Gastrocnemius medialis (tissue), 4 donors: Measurements from ENCODE around the gene NOXA1. TPM values are rescaled to one million over a fixed set of nuclear protein-coding genes. Genes with fewer than 3 reads are reported as not detected.

Source experiments
- ATAC-seq, 2 donors: fragments of 150-250 bp; one replicate each; pipeline ENCODE4 v1.9.1; 2016
- DNase-seq, 2 donors: peaks; one replicate each; pipeline ENCODE4 v3.0.0-alpha.2; 2019
- H3K27ac ChIP-seq, 4 donors: fragments of 200-600 bp; sonication (generic); 1 replicate in 1 of 4; 2 replicates in 3 of 4; pipeline ENCODE4 v1.5.1; 2016 to 2018; ENCODE audit warnings: mild to moderate bottlenecking in 2 of 4, moderate library complexity in 1 of 4
- H3K27me3 ChIP-seq, 3 donors: fragments of 200-600 bp; sonication (generic) in 2 of 3; 1 replicate in 1 of 3; 2 replicates in 2 of 3; pipeline versions ENCODE4 v1.5.1 to v1.6.0; 2016 to 2019; ENCODE audit warnings: mild to moderate bottlenecking in 1 of 3, moderate library complexity in 1 of 3
- H3K36me3 ChIP-seq, 2 donors: fragments of 200-600 bp; sonication (generic) in 1 of 2; one replicate each; pipeline ENCODE4 v1.5.1; 2017 to 2018
- H3K4me1 ChIP-seq, 2 donors: fragments of 200-600 bp; sonication (generic) in 1 of 2; one replicate each; pipeline ENCODE4 v1.5.1; 2016 to 2017; ENCODE audit warnings: mild to moderate bottlenecking in 2 of 2
- H3K4me3 ChIP-seq, 4 donors: fragments of 200-600 bp; sonication (generic) in 3 of 4; 1 replicate in 1 of 4; 2 replicates in 3 of 4; pipeline ENCODE4 v1.5.1; 2016 to 2019; ENCODE audit warnings: mild to moderate bottlenecking in 2 of 4
- H3K9me3 ChIP-seq, 3 donors: fragments of 200-600 bp; sonication (generic) in 2 of 3; 1 replicate in 1 of 3; 2 replicates in 2 of 3; pipeline ENCODE4 v1.5.1; 2016 to 2019
- POLR2A ChIP-seq, 2 donors: fragments of 450-650 bp; IDR thresholded peaks; one replicate each; pipeline ENCODE4 v1.6.1; 2017; ENCODE audit warnings: antibody characterized with exemption in 2 of 2, mild to moderate bottlenecking in 2 of 2, moderate library complexity in 2 of 2
- in situ Hi-C, 4 donors: fragments of 200-750 bp; cut with MboI; loops; one replicate each; pipeline versions ENCODE4 v1.15.0 to v1.8.0; 2017; ENCODE audit warnings: low sequenced_read_pairs in 4 of 4
- intact Hi-C: fragments of 100-400 bp; cut with DNase I; formaldehyde crosslinking; loops from one replicate; pipeline ENCODE4 v1.15.1; 2023; ENCODE audit warnings: low total_unique reads
- total RNA-seq, 4 donors: library from RNA; depleted of rRNA; stranded (reverse); fragments of >200 nt; gene quantifications; one replicate each; pipeline versions ENCODE4 v1.1.0 to v1.2.3, GENCODE V29; 2016
- TF ChIP-seq, protein P1 (sequence below), 5 experiments: fragments of 450-650 bp in 3 of 5; fragments of 200-600 bp in 2 of 5; sonication (generic) in 2 of 5; IDR thresholded peaks in 4 of 5; conservative IDR thresholded peaks in 1 of 5; 1 replicate in 4 of 5; 2 replicates in 1 of 5; pipeline ENCODE4 v1.5.1; 2016 to 2019; ENCODE audit warnings: antibody characterized with exemption in 5 of 5, mild to moderate bottlenecking in 3 of 5, moderate library complexity in 3 of 5

NOXA1 gene
- total RNA-seq, 4 donors from 2014 or later: 0.41 to 2.5 (median 1.8) TPM

DNA sequence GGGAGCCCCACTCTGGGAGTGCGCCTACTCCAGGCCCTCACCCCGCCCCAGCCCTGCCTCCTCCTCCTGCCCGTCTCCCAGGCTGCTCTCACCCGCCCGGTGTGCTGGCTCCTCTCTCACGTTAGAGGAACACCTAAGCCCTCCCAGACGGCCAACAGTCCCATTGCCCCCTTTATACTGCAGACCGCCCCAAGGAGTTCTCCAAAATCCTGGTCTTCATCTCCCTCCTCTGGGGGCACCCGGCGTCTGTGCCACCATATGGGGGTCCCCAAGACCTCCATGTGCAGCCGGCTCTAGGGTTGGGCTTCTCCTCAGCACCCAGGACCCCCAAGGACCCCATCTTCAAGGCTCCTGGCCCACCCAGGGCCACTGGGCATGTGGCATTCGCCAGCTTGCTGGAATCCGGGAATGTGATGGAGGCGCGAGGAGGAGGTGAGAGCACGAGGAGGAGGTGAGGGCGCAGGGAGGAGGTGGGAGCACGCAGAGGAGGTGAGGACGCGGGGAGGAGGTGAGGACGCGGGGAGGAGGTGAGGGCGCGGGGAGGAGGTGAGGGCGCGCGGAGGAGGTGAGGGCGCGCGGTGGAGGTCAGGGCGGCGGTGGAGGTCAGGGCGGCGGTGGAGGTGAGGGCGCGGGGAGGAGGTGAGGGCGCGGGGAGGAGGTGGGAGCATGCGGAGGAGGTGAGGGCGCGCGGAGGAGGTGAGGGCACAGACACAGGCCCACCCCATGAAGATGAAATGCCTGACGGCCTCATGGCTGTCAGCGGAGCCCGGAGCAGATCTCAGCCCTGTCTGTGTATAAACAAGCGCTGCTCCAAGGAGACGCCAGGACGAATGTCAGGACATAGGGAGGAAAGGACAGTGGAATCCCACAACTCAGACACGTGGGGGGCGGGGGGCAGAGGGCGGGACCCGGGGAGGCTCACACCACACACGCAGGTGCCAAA is 41.4 kb upstream of the NOXA1 start:
- H3K36me3 ChIP-seq: no peaks in the 10 kb centered on the region
- DNase-seq (no peak), ATAC-seq (no peak)
- no peaks in the 10 kb centered on the region for H3K9me3 ChIP-seq
- TF ChIP-seq, protein P1, sequence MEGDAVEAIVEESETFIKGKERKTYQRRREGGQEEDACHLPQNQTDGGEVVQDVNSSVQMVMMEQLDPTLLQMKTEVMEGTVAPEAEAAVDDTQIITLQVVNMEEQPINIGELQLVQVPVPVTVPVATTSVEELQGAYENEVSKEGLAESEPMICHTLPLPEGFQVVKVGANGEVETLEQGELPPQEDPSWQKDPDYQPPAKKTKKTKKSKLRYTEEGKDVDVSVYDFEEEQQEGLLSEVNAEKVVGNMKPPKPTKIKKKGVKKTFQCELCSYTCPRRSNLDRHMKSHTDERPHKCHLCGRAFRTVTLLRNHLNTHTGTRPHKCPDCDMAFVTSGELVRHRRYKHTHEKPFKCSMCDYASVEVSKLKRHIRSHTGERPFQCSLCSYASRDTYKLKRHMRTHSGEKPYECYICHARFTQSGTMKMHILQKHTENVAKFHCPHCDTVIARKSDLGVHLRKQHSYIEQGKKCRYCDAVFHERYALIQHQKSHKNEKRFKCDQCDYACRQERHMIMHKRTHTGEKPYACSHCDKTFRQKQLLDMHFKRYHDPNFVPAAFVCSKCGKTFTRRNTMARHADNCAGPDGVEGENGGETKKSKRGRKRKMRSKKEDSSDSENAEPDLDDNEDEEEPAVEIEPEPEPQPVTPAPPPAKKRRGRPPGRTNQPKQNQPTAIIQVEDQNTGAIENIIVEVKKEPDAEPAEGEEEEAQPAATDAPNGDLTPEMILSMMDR (IDR thresholded peaks at IDR 0.05 in 4 of 5, conservative IDR thresholded peaks at IDR 0.05 in 1 of 5): no peak
- no peak for TF ChIP-seq POLR2A (IDR thresholded peaks at IDR 0.05)
- no peak overlapping the region for H3K27ac ChIP-seq
- H3K4me1 ChIP-seq: no peaks in the 10 kb centered on the region
- in situ Hi-C loops: no loop called here
- no peak overlapping the region for H3K4me3 ChIP-seq
- no peaks in the 10 kb centered on the region for H3K27me3 ChIP-seq
- intact Hi-C loops: no loop called here

DNA sequence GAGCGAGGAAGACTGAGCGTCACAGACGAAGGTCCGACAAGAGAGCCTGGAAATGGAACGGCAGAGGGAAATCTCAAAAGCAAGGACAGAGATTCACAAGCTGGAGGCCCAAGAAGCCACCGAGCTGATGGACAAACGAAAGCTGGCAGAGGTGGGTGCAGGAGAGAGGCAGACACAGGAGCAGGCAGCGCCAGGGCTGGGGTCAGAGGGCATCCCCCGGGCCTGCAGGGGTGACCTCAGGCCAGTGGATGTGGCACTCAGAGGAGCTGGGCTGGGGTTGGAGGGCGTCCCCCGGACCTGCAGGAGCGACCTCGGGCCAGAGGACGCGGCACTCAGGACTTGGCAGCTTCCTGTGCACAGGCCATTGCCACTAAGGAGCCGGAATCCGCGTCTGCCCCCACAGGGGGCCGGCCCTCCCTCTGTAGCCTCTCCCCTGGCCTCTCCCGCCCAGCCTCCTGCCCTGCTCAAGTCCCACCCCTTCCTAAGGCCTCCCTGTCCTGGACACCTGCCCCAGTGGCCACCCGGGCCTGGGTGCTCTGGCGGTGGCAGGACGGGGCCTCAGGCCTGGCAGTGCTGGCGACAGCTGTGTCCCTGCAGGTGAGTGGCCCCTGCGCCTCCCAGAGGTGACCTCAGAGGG is 40.6 kb upstream of the NOXA1 start:
- Histone ChIP-seq H3K9me3 (no peaks in the 10 kb centered on the region), H3K4me1 (no peaks in the 10 kb centered on the region), H3K36me3 (no peaks in the 10 kb centered on the region), H3K4me3 (no peak overlapping the region), H3K27ac (no peak overlapping the region), H3K27me3 (no peaks in the 10 kb centered on the region)
- DNase-seq (no peak), ATAC-seq (no peak)
- in situ Hi-C loops (no loop called here), intact Hi-C loops (no loop called here)
- TF ChIP-seq, protein P1 (IDR thresholded peaks at IDR 0.05 in 4 of 5, conservative IDR thresholded peaks at IDR 0.05 in 1 of 5): no peak
- TF ChIP-seq POLR2A (IDR thresholded peaks at IDR 0.05): no peak

DNA sequence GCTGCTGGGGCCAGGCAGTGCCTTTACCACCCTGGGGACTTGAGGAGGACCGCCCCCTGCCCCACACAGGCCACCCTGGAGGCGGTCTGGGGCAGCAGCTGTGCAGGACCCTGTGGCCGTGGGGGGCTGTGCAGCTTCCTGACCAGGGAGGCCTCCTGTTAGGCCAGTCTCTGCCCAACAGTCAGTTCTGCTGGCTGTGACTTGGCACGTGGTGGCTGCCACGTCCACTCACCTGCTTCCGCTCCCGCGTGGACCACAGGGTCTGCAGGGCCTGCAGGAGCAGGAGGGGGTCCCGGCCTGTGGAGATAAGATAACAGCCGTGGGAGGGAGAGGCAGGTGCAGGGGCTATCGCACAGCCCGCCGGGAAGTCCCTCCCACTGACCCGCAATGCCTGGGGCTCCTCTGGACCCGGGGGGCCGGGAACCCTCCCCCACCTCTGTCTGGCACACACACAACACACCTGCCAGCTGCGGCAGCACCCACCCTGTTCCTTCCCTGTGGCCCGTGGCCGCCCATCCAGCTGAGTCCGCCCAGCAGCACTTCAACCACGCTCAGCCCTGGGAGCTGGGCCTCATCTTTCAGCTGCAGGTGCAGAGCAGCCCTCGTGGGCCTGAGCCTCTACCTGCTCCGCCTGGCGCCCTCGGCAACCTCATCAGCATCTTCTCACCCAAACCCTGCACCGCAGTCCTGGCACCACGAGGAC is 40.0 kb upstream of the NOXA1 start:
- intact Hi-C loops: no loop called here
- no peaks in the 10 kb centered on the region for H3K27me3 ChIP-seq
- ATAC-seq (no peak), DNase-seq (no peak)
- no peak overlapping the region for H3K27ac ChIP-seq
- H3K36me3 ChIP-seq: no peaks in the 10 kb centered on the region
- no peaks in the 10 kb centered on the region for H3K4me1 ChIP-seq
- H3K4me3 ChIP-seq: no peak overlapping the region
- in situ Hi-C loops: no loop called here
- H3K9me3 ChIP-seq: no peaks in the 10 kb centered on the region
- TF ChIP-seq POLR2A (IDR thresholded peaks at IDR 0.05): no peak
- TF ChIP-seq, protein P1 (IDR thresholded peaks at IDR 0.05 in 4 of 5, conservative IDR thresholded peaks at IDR 0.05 in 1 of 5): no peak

DNA sequence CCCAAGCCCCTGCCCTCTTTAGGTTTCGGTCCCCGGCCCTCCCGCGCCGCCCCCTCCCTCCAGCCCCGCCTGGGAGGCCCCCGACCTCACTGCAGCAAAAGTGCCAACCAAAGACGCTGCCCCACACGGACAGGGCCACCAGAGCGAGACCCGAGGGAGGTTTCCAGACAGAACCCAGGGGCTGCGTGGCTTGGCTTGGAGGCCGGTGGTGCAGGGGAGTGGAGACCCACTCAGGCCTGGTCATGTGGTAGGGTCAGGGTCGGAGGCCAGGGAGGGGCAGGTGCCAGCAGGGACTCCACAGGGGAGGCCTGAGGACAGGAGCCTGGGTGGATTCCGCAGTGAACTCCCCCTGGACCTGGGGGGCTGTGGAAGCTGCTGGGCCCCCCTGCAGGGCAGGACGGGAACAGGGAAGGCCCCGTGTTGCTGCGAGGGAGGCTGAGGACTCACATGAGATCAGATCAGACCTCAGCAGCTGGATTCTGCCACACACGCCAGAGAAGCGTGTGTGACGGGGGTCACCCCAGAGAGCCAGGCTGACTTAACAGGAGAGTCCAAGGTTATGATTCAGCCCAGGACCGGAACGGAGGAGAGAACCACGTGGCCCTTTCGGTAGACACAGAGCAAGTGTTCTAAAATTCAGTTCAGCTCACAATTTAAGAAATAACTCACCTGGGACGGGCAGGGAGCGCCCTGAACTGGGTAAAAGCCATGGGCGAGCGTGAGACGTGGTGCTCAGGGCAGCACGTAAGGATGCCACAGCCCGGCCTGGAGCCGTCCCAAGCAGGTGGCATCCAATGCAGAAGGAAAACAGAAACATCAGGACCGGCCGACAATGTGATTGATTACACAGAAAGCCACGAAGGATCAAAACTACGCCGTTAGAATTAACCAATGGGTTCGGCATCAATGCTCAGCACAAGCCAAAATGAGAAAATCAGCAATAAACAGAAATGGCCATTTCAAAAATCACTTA is 39.1 kb upstream of the NOXA1 start:
- no peaks in the 10 kb centered on the region for H3K27me3 ChIP-seq
- H3K36me3 ChIP-seq: no peaks in the 10 kb centered on the region
- intact Hi-C loops (no loop called here), in situ Hi-C loops (no loop called here)
- no peak for DNase-seq
- no peak overlapping the region for H3K27ac ChIP-seq
- H3K9me3 ChIP-seq: no peaks in the 10 kb centered on the region
- TF ChIP-seq, protein P1 (IDR thresholded peaks at IDR 0.05 in 4 of 5, conservative IDR thresholded peaks at IDR 0.05 in 1 of 5): no peak
- no peak for TF ChIP-seq POLR2A (IDR thresholded peaks at IDR 0.05)
- no peaks in the 10 kb centered on the region for H3K4me1 ChIP-seq
- no peak overlapping the region for H3K4me3 ChIP-seq
- no peak for ATAC-seq
